ENCODE data around the gene SSX2IP. TPM values are rescaled to one million over a fixed set of nuclear protein-coding genes. Genes with fewer than 3 reads are reported as not detected.

The SSX2IP gene
- total and polyA plus RNA-seq, 2 experiments from 2014 or later, result 26.5 to 38.0 TPM

DNA sequence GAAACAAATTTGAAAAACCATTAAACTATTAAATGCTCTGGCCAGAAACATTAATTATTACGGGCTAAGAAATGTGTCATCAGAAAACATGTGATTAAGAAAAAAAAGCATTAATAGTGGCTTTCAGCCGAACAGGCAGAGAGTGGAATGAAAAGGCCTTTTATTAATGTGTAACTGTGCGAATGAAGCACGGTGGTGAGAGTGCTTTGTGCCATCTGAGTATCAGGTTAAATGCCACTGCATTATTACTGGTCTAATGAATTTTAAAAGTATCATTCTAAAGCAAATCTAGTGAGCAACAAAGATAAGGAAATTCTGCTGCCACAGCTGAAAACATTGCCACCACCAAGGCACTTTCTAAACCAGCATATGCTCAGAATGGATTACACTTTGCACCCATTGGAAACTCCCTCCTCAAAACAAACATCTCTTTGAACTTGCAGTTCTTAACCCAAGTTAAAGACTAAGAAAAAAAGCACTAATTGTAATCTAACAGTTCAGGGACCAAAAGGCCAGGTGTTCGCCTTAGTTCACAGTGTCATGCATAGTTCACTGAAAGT, 30.0 kb upstream of the SSX2IP start:
- Histone ChIP-seq H3K4me1 (ENCODE audit: insufficient read depth) (peaks cover 36% of the 10 kb centered on the region), H4K20me1 (ENCODE audit: insufficient read depth, poor library complexity, severe bottlenecking) (no peaks in the 10 kb centered on the region), H2AFZ (no peak overlapping the region), H3K27me3 (no peaks in the 10 kb centered on the region), H3K27ac (peak overlapping the region; percentile 86), H3K4me2 (peak overlapping the region; percentile 58), H3K9me3 (ENCODE audit: low read depth) (no peaks in the 10 kb centered on the region), H3K4me3 (no peak overlapping the region), H3K9me2 (replicated peaks; ENCODE audit: insufficient read depth) (no peaks in the 10 kb centered on the region), H3K36me3 (replicated peaks; ENCODE audit: insufficient read depth, low read depth) (no peaks in the 10 kb centered on the region), H3K79me2 (no peaks in the 10 kb centered on the region)
- 34% methylated on average over 5 of the region's 5 CpGs for WGBS (ENCODE audit: low lambda C conversion rate, missing lambda C conversion rate)
- peak; percentile 46 for DNase-seq (ENCODE audit: low spot score)
- no peak for TF ChIP-seq EZH2 (IDR thresholded peaks at IDR 0.05; ENCODE audit: borderline replicate concordance)
- TF ChIP-seq, protein P1, sequence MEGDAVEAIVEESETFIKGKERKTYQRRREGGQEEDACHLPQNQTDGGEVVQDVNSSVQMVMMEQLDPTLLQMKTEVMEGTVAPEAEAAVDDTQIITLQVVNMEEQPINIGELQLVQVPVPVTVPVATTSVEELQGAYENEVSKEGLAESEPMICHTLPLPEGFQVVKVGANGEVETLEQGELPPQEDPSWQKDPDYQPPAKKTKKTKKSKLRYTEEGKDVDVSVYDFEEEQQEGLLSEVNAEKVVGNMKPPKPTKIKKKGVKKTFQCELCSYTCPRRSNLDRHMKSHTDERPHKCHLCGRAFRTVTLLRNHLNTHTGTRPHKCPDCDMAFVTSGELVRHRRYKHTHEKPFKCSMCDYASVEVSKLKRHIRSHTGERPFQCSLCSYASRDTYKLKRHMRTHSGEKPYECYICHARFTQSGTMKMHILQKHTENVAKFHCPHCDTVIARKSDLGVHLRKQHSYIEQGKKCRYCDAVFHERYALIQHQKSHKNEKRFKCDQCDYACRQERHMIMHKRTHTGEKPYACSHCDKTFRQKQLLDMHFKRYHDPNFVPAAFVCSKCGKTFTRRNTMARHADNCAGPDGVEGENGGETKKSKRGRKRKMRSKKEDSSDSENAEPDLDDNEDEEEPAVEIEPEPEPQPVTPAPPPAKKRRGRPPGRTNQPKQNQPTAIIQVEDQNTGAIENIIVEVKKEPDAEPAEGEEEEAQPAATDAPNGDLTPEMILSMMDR (IDR thresholded peaks at IDR 0.05; ENCODE audit: poor library complexity), result no peak
- no peak for TF ChIP-seq EZH2phosphoT487 (IDR thresholded peaks at IDR 0.05; ENCODE audit: low read depth, severe bottlenecking, unreplicated experiment)

DNA sequence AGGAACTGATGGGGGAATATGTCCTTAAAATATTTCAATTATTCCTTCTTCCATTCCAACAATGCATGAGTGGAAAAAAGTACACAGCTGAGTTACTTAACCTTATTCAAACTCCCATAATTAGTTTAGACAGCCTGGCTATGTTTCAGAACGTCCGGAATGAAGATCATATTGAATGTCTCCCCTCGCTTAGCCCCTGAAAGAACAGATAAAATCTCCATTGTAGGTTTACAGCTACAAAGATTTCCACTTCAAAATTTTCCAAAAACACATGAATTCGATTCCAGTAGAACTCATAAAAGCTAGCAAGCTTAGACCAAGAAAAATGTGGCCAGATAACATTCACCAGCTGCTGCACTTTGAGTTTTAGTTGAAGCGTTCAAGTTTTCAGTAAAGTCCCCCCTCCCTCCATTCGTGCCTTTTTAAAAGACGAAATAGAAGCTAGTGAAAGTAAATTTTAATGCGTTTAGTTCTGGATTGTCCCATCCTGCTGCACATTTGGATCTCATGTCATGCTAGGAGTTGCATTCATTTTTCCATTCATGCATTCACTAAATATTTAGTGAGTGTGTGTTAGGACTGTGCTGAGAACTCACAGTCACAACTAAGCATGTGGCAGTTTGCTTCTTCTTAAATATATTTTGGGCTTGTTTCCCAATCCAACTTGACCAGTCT, 29.4 kb upstream of the SSX2IP start:
- Histone ChIP-seq H2AFZ (no peak overlapping the region), H3K9me2 (replicated peaks; ENCODE audit: insufficient read depth) (no peaks in the 10 kb centered on the region), H3K27ac (peak overlapping the region; percentile 86), H3K4me1 (ENCODE audit: insufficient read depth) (peaks cover 36% of the 10 kb centered on the region), H3K9me3 (ENCODE audit: low read depth) (no peaks in the 10 kb centered on the region), H3K36me3 (replicated peaks; ENCODE audit: insufficient read depth, low read depth) (no peaks in the 10 kb centered on the region), H3K79me2 (no peaks in the 10 kb centered on the region), H4K20me1 (ENCODE audit: insufficient read depth, poor library complexity, severe bottlenecking) (no peaks in the 10 kb centered on the region), H3K4me2 (peak overlapping the region; percentile 58), H3K4me3 (no peak overlapping the region), H3K27me3 (no peaks in the 10 kb centered on the region)
- WGBS (ENCODE audit: low lambda C conversion rate, missing lambda C conversion rate), result 32% methylated on average over 8 of the region's 8 CpGs
- TF ChIP-seq EZH2 (IDR thresholded peaks at IDR 0.05; ENCODE audit: borderline replicate concordance) (no peak), EZH2phosphoT487 (IDR thresholded peaks at IDR 0.05; ENCODE audit: low read depth, severe bottlenecking, unreplicated experiment) (no peak)
- TF ChIP-seq, protein P1 (IDR thresholded peaks at IDR 0.05; ENCODE audit: poor library complexity), result no peak
- peak; percentile 29 for DNase-seq (ENCODE audit: low spot score)

DNA sequence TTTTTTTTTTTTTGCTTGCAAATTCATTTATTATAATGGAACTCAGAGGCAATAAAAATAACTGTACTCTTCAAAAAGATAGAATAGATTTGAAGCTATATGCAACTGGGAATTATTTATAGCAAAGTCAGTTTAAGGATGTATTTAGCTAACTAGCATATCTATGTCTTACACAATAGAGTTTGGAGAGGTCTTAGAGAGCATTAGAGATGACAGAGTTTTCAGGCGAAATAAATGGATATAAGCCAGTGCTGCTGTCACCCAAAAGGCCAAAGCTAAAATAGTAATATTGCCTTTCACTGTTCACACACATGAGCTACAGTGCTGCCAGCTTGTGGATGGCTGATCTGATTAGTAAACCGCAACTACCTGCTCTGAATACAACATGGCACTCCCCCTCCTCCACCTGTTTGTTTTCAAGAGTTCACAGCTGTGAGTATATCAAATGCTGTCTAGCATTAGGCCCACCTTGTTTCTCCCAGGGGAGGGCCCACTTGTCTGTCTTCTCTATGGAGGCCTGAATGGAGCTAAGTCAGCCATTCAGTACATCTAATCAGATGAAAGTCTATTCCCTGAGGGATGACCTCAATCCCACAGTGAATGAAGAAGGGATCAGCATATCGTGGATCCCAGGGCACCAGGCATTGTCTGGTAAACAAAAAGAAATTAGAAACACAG, 25.2 kb upstream of the SSX2IP start:
- Histone ChIP-seq H3K27me3 (no peaks in the 10 kb centered on the region), H3K36me3 (replicated peaks; ENCODE audit: insufficient read depth, low read depth) (no peaks in the 10 kb centered on the region), H4K20me1 (ENCODE audit: insufficient read depth, poor library complexity, severe bottlenecking) (no peaks in the 10 kb centered on the region), H2AFZ (no peak overlapping the region), H3K4me1 (ENCODE audit: insufficient read depth) (peaks cover 28% of the 10 kb centered on the region), H3K79me2 (no peaks in the 10 kb centered on the region), H3K27ac (no peak overlapping the region), H3K4me2 (no peak overlapping the region), H3K4me3 (no peak overlapping the region), H3K9me2 (replicated peaks; ENCODE audit: insufficient read depth) (no peaks in the 10 kb centered on the region), H3K9me3 (ENCODE audit: low read depth) (no peaks in the 10 kb centered on the region)
- WGBS (ENCODE audit: low lambda C conversion rate, missing lambda C conversion rate), result 65% methylated on average over 3 of the region's 3 CpGs
- no peak for DNase-seq (ENCODE audit: low spot score)
- TF ChIP-seq EZH2 (IDR thresholded peaks at IDR 0.05; ENCODE audit: borderline replicate concordance), result no peak
- TF ChIP-seq EZH2phosphoT487 (IDR thresholded peaks at IDR 0.05; ENCODE audit: low read depth, severe bottlenecking, unreplicated experiment), result no peak
- TF ChIP-seq, protein P1 (IDR thresholded peaks at IDR 0.05; ENCODE audit: poor library complexity), result no peak

Measured in hepatocyte (in vitro differentiated cells).